AG04450 (cell line): Measurements from ENCODE around the gene KIAA1614. TPM values are rescaled to one million over a fixed set of nuclear protein-coding genes. Genes with fewer than 3 reads are reported as not detected.

Experiments
- CTCF ChIA-PET: fragments of 300-600, 350-600 bp; formaldehyde crosslinking; extraction: SDS; loops from one replicate; lab custom pipeline; 2022; ENCODE audit warnings: antibody characterized with exemption, inconsistent platforms; lab: Charles Lee
- POLR2A ChIA-PET: fragments of 350-600 bp; formaldehyde crosslinking; extraction: SDS; loops from one replicate; lab custom pipeline; 2021; ENCODE audit warnings: antibody characterized with exemption, inconsistent platforms; lab: Yijun Ruan, JAX
- DNase-seq: peaks from one replicate; pipeline ENCODE4 v3.0.0-alpha.2; 2011; ENCODE audit warnings: low read depth, low spot score
- H3K27ac ChIP-seq: one replicate; pipeline ENCODE4 v1.5.1; 2012; ENCODE audit warnings: low read depth, low read length, control low read depth
- H3K27me3 ChIP-seq: one replicate; pipeline ENCODE4 v1.6.0; 2012; ENCODE audit warnings: low read length; ENCODE audit not compliant: control insufficient read depth, insufficient read depth
- H3K4me3 ChIP-seq: 2 replicates; pipeline ENCODE4 v1.5.1; 2011; ENCODE audit warnings: mild to moderate bottlenecking, low read depth, low read length, control low read depth
- H3K9me3 ChIP-seq: 2 replicates; pipeline ENCODE4 v1.5.1; 2012; ENCODE audit warnings: low read length; ENCODE audit not compliant: control insufficient read depth, insufficient read depth
- CTCF ChIP-seq: IDR thresholded peaks from 2 replicates; pipeline ENCODE4 v1.5.1; 2011; ENCODE audit warnings: low read depth, low read length, control low read depth, inconsistent platforms
- polyA plus RNA-seq: library from polyadenylated mRNA; depleted of rRNA; stranded (reverse); fragments of >200 nt; gene quantifications from 2 replicates; pipeline ENCODE4 v1.2.3, GENCODE V29; 2011

The KIAA1614 gene
- polyA plus RNA-seq, 1 experiment = 4.0 TPM

- DNase-seq = no peak
- Histone ChIP-seq H3K4me3 (no peak overlapping the region), H3K9me3 (no peaks in the 10 kb centered on the region), H3K27ac (no peak overlapping the region), H3K27me3 (no peaks in the 10 kb centered on the region)
- ChIA-PET CTCF (interaction anchor here (0.6 kb wide), 1 partner anchor 1307 kb away, joined by 3 read pairs; no protein-coding TSS in a partner anchor), POLR2A (interaction anchor here (0.6 kb wide), 1 partner anchor 32 kb away, joined by 4 read pairs; no protein-coding TSS in a partner anchor)
- no peak for TF ChIP-seq CTCF
Measured at GRCh38 chr1:180907313-180908055, 5.2 kb upstream of the KIAA1614 start.

- Histone ChIP-seq H3K4me3 (no peak overlapping the region), H3K27ac (no peak overlapping the region), H3K9me3 (no peaks in the 10 kb centered on the region), H3K27me3 (no peaks in the 10 kb centered on the region)
- no peak for TF ChIP-seq CTCF
- DNase-seq = no peak
- ChIA-PET POLR2A (no interaction called here), CTCF (interaction anchor here (1.4 to 1.5 kb wide), 2 partner anchors 27 to 393 kb away, joined by 3 read pairs; no protein-coding TSS in a partner anchor)
Measured at GRCh38 chr1:180908074-180908765, 4.5 kb upstream of the KIAA1614 start.

GRCh38 chr1:180909005-180909414 is 3.7 kb upstream of the KIAA1614 start:
- POLR2A ChIA-PET = no interaction called here
- TF ChIP-seq CTCF = no peak
- H3K27me3 ChIP-seq = no peaks in the 10 kb centered on the region
- no peak overlapping the region for H3K4me3 ChIP-seq
- DNase-seq = no peak
- H3K9me3 ChIP-seq = no peaks in the 10 kb centered on the region
- CTCF ChIA-PET = interaction anchor here (1.4 to 1.5 kb wide), 2 partner anchors 28 to 393 kb away, joined by 3 read pairs; no protein-coding TSS in a partner anchor
- H3K27ac ChIP-seq = no peak overlapping the region

- no peak overlapping the region for H3K4me3 ChIP-seq
- POLR2A ChIA-PET = no interaction called here
- no peak for TF ChIP-seq CTCF
- DNase-seq = no peak
- H3K9me3 ChIP-seq = no peaks in the 10 kb centered on the region
- CTCF ChIA-PET = interaction anchor here (1.4 to 1.5 kb wide), 2 partner anchors 28 to 394 kb away, joined by 3 read pairs; no protein-coding TSS in a partner anchor
- no peak overlapping the region for H3K27ac ChIP-seq
- H3K27me3 ChIP-seq = no peaks in the 10 kb centered on the region
Measured at GRCh38 chr1:180909462-180909976, 3.2 kb upstream of the KIAA1614 start.
